ENCODE results near the gene URM1. TPM values are rescaled to one million over a fixed set of nuclear protein-coding genes. Genes with fewer than 3 reads are reported as not detected.

URM1 gene
- 13.1 and 14.6 TPM in 2 replicates for total RNA-seq (2013; cell fraction: nucleolus; rRNA removed)
- 55.9 and 62.0 TPM in 2 replicates for total RNA-seq (2014; rRNA removed)
- total RNA-seq (2014; rRNA removed; fragmentation: Illumina TruSeq; extraction: Trizol): 27.8 and 31.4 TPM in 2 replicates
- 75.3 and 77.7 TPM in 2 replicates for total RNA-seq (2021)
- polyA plus RNA-seq (2011; ENCODE audit: low read depth): 42.6 TPM
- polyA plus RNA-seq (2011; rRNA removed): 31.2 and 54.5 TPM in 2 replicates
- polyA plus RNA-seq (2011; cell fraction: cytosol; rRNA removed): 81.7 and 85.1 TPM in 2 replicates
- polyA plus RNA-seq (2011; cell fraction: nucleus; rRNA removed): 89.1 and 89.9 TPM in 2 replicates
- 47.5 and 62.9 TPM in 2 replicates for polyA plus RNA-seq (2012)
- 30.4 and 72.5 TPM in 2 replicates for polyA plus RNA-seq (2014; fragmentation: Illumina TruSeq; extraction: Trizol)
- 10 to 100 TPM in 1 of 2 experiments, 1 to 10 TPM in 1; 7.9 to 14.1 TPM for polyA plus RNA-seq (2014; fragmentation: Nextera tagmentation; extraction: Ambion mirVana)
- 75.8 and 76.2 TPM in 2 replicates for polyA plus RNA-seq (2014; rRNA removed)
- 10 to 100 TPM; 65.3 to 68.7 TPM for polyA plus RNA-seq (2016; fragmentation: Nextera tagmentation; extraction: Ambion mirVana)
- polyA minus RNA-seq (2011; rRNA and poly(A)+ RNA removed): 30.6 and 52.0 TPM in 2 replicates
- polyA minus RNA-seq (2011; cell fraction: cytosol; rRNA and poly(A)+ RNA removed): 17.9 and 19.1 TPM in 2 replicates
- 6.9 and 12.4 TPM in 2 replicates for polyA minus RNA-seq (2011; cell fraction: nucleus; rRNA and poly(A)+ RNA removed)
- percentile 79 among the genes with signal in this experiment for Bru-seq, nascent RNA
- percentile 80 among the genes with signal in this experiment for BruChase-seq, experiment 1, labeled RNA remaining after a 6-hour chase
- percentile 74 among the genes with signal in this experiment for BruChase-seq, experiment 2, labeled RNA remaining after a 2-hour chase
- long read RNA-seq, experiment 1, transcript URM1-203 (5 exons, 2,650 nt): major isoform, 47 of 53 reads
- long read RNA-seq, experiment 1, partial matches to known transcripts: 2 of 53 reads
- long read RNA-seq, experiment 1, other reads (novel, unspliced or antisense): 3 of 53 reads
- long read RNA-seq, experiment 2, partial matches to known transcripts: 3 of 12 reads
- long read RNA-seq, experiment 2, other reads (novel, unspliced or antisense): 9 of 12 reads

DNA sequence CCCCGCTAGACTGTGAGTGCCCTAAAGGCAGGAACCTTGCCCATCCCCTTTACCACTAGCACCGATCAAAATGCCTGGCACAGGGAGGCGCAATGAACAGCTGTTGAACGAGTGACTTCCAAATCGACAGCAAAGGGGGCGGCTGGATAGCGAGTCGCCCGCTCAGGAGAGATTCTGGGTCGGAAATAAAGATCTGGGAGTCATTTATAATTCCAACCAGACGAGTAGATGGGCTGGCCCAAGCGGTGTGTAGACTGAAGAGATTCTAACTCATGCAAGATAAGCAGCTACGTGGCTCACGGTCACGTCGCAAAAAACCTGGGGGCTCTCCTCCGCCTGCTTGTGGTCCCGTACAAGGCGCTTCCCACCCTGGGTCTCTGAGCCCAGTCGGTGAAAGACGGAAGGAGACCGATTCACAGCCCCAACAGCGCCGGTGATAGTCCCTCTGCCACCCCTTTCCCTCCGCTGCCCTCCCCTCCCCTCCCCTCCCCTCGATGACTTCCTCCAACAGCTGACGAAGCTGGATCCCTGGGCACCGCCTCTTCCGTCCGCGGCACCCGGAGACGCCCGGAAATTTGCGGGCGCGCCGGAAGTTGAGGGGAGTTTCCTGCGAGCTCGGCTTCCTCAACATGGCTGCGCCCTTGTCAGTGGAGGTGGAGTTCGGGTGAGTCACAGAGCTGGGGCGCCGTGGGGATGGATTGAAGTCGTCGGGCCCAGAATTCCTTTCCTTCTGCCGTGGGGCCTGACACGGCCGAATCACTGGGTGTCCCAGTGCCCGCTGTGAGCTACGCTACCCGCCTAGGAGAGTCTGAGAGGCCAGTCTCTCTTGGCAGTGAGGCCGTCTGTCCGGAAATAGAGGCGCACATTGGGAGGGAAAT lies at the start of gene URM1:
Gene URM1 (plus strand): TSS at position 623 of the 878 bp plus-strand sequence. CDS start 7 bp downstream, at position 630.
- Histone ChIP-seq H2AFZ (ENCODE audit: control insufficient read depth, low read depth, low read length) (peak within 1 kb of the TSS; percentile 95), H3K4me1 (ENCODE audit: control insufficient read depth, insufficient read depth, low read length) (no peaks in the 10 kb centered on the region), H3K36me3 (ENCODE audit: control insufficient read depth in 2 of 2, insufficient read depth in 2 of 2, low read length in 1 of 2) (no peaks in the 10 kb centered on the region; a peak in 1 of 4 replicates), H4K20me1 (ENCODE audit: control insufficient read depth, insufficient read depth) (no peaks in the 10 kb centered on the region), H3K27me3 (replicated peaks in 1 of 2; ENCODE audit: control insufficient read depth in 2 of 2, insufficient read depth in 2 of 2, low read length in 1 of 2) (no peaks in the 10 kb centered on the region), H3K79me2 (ENCODE audit: control insufficient read depth, insufficient read depth, low read length) (peaks cover 33% of the 10 kb centered on the region), H3K27ac (ENCODE audit: control insufficient read depth, insufficient read depth) (peak within 1 kb of the TSS; percentile 89), H3K4me2 (ENCODE audit: control insufficient read depth, insufficient read depth) (peak within 1 kb of the TSS; percentile 91), H3K9ac (ENCODE audit: control insufficient read depth, insufficient read depth, low read length) (peak within 1 kb of the TSS; percentile 93), H3K9me3 (replicated peaks; ENCODE audit: control insufficient read depth, insufficient read depth, low read length) (no peaks in the 10 kb centered on the region), H3K4me3 (peak within 1 kb of the TSS; percentile 99)
- ATAC-seq (peak; percentile 98), DNase-seq (ENCODE audit: low read depth, low spot score) (peak; percentile 73), FAIRE-seq (peak; percentile 78)
- POLR2A ChIA-PET: interaction anchor here (0.6 to 1.9 kb wide), 18 partner anchors 9 to 657 kb away, joined by 3 to 13 read pairs (median 4); partner anchors contain the start of genes CERCAM, GOLGA2, SH3GLB2 and SPTAN1
- SMC1A ChIA-PET (ENCODE audit: uncharacterized antibody, unreplicated experiment): interaction anchor here (0.8 to 2.7 kb wide), 4 partner anchors 9 to 133 kb away, joined by 3 to 19 read pairs (median 4); partner anchors contain the start of gene GLE1
- intact Hi-C loops (cut with micrococcal nuclease; ENCODE audit: unreplicated experiment) (no loop called here), in situ Hi-C loops (cut with MboI) (no loop called here)
- RAD21 ChIA-PET (ENCODE audit: unreplicated experiment): interaction anchor here (0.6 to 2.8 kb wide), 7 partner anchors 9 to 447 kb away, joined by 3 to 18 read pairs (median 3); partner anchors contain the start of genes CERCAM and ENDOG
- BruUV-seq (replicated peaks): TSS peak; percentile 99
- 1% methylated on average over 50 of the region's 55 CpGs for WGBS (ENCODE audit: insufficient coverage, insufficient replicate concordance, low lambda C conversion rate, missing lambda C conversion rate)
- CTCF ChIA-PET: interaction anchor here (0.5 to 4.0 kb wide), 10 partner anchors 9 to 447 kb away, joined by 3 to 61 read pairs (median 4); partner anchors contain the start of genes CERCAM and ENDOG
- TF ChIP-seq FOXK2 (IDR thresholded peaks at IDR 0.05) (peak; percentile 45; the same call in 1 of the 2 replicates), RAD51 (IDR thresholded peaks at IDR 0.05) (no peak), CREB1 (IDR thresholded peaks at IDR 0.05; ENCODE audit: low read depth) (peak; percentile 79; the same call in 1 of the 2 replicates), POLR2AphosphoS5 (IDR thresholded peaks at IDR 0.05; ENCODE audit: low read length) (peak; percentile 76), MTA2 (IDR thresholded peaks at IDR 0.05; ENCODE audit: low read depth) (0 out of 2 replicates have a peak, but pooled peaks have one; percentile 37), BACH1 (IDR thresholded peaks at IDR 0.05; ENCODE audit: borderline replicate concordance) (peak; percentile 79; the same call in 1 of the 2 replicates), GABPA (IDR thresholded peaks at IDR 0.05; ENCODE audit: low read depth) (peak; percentile 94), ETV6 (conservative IDR thresholded peaks at IDR 0.05 in 1 of 2, IDR thresholded peaks at IDR 0.05 in 1 of 2; ENCODE audit: borderline replicate concordance in 1 of 2, low read depth in 1 of 2) (peak in 1 of 2 experiments; percentile 97; a peak in 2 of 4 replicates), ZBED1 (IDR thresholded peaks at IDR 0.05; ENCODE audit: borderline replicate concordance) (no peak), ZNF274 (IDR thresholded peaks at IDR 0.05; ENCODE audit: insufficient read depth, insufficient read length) (no peak), CHD1 (IDR thresholded peaks at IDR 0.05; ENCODE audit: low read depth, low read length) (no peak), LARP7 (IDR thresholded peaks at IDR 0.05) (peak; percentile 27; the same call in 1 of the 2 replicates)
- TF ChIP-seq, protein P1, sequence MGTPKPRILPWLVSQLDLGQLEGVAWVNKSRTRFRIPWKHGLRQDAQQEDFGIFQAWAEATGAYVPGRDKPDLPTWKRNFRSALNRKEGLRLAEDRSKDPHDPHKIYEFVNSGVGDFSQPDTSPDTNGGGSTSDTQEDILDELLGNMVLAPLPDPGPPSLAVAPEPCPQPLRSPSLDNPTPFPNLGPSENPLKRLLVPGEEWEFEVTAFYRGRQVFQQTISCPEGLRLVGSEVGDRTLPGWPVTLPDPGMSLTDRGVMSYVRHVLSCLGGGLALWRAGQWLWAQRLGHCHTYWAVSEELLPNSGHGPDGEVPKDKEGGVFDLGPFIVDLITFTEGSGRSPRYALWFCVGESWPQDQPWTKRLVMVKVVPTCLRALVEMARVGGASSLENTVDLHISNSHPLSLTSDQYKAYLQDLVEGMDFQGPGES (IDR thresholded peaks at IDR 0.05): no peak
- TF ChIP-seq, protein P2, sequence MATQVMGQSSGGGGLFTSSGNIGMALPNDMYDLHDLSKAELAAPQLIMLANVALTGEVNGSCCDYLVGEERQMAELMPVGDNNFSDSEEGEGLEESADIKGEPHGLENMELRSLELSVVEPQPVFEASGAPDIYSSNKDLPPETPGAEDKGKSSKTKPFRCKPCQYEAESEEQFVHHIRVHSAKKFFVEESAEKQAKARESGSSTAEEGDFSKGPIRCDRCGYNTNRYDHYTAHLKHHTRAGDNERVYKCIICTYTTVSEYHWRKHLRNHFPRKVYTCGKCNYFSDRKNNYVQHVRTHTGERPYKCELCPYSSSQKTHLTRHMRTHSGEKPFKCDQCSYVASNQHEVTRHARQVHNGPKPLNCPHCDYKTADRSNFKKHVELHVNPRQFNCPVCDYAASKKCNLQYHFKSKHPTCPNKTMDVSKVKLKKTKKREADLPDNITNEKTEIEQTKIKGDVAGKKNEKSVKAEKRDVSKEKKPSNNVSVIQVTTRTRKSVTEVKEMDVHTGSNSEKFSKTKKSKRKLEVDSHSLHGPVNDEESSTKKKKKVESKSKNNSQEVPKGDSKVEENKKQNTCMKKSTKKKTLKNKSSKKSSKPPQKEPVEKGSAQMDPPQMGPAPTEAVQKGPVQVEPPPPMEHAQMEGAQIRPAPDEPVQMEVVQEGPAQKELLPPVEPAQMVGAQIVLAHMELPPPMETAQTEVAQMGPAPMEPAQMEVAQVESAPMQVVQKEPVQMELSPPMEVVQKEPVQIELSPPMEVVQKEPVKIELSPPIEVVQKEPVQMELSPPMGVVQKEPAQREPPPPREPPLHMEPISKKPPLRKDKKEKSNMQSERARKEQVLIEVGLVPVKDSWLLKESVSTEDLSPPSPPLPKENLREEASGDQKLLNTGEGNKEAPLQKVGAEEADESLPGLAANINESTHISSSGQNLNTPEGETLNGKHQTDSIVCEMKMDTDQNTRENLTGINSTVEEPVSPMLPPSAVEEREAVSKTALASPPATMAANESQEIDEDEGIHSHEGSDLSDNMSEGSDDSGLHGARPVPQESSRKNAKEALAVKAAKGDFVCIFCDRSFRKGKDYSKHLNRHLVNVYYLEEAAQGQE (IDR thresholded peaks at IDR 0.05; ENCODE audit: low read depth, low read length): no peak

Measured in GM12878 (cell line).